Stimulated activated CD8-positive, alpha-beta memory T cell treated with anti-CD3 and anti-CD28 coated beads, Interleukin-7, amount 100 ng/mL, for 24 hours (primary cell): ENCODE data around the gene TOPAZ1.

Experiments
- DNase-seq: peaks from one replicate; pipeline ENCODE4 v3.0.0-alpha.2; 2020; ENCODE audit warnings: low read depth

Gene TOPAZ1

DNA sequence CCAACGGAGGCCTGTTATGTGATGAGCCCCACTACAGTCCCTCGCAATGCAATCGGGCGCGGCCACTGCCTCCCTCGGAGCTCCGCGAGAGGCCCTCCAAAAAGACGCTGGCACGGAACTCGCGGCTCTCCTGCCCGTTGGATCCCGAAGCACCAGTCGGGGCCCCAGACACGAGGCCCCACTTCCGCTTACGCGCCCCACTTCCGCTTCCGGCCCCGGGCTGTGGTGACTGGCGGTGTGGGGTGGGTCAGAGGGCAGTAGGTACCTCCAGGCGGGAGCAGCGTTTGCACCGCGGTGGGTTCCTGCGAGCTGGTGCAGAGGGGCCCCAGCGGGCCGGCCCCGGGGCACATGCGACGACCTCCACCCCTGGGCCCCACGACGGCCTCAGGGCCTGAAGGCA is at the start of gene TOPAZ1:
Gene TOPAZ1, plus strand, starts transcription at position 181 of the 400 bp plus-strand sequence. Its CDS starts 168 bp downstream, at position 349.
- no peak for DNase-seq

DNA sequence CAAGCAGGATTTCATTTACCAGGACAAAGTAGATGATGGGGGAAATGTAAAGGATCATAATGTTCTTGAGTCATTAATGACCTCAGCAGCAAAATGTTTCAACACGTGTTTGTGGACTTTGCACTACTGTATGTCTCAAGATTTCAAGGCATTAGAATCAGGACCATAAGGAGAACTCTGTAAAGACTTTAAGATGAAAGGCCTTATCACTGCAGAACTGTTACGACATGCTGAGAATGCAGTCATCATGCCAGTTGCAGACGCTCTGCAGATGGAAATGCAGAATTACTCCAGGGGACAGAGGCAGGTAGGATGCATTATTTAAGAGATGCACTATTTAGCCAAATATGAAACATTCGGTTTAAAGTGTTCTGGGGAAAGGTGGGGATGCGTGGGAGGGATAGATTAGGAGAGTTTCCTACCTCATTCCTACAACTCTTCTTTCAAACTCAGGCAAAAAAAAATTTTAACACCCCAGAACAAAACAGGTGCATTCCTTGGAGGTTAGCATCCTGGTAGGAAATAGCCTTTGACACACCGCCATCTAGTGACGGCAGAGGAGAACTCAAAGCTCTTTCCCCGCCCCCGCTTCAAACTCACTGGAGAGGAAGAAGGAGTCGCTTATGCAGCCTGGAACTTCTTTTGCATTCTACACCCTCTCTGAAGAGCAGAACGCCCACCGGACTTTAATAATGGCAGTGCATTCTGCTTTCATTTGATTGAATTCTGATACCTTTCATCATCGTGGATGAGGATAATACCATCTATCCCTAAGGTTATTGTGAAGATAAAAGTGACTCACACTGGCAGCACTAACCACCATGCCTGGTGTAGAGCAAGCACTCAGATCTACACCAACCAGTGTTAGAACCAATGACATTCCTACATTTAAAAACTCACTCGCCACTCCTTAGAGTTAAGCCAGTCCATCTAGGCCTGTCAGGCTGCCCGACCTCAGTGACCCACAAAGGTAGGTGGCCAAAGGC is 43.1 kb upstream of the TOPAZ1 start:
- peak; percentile 21 for DNase-seq

DNA sequence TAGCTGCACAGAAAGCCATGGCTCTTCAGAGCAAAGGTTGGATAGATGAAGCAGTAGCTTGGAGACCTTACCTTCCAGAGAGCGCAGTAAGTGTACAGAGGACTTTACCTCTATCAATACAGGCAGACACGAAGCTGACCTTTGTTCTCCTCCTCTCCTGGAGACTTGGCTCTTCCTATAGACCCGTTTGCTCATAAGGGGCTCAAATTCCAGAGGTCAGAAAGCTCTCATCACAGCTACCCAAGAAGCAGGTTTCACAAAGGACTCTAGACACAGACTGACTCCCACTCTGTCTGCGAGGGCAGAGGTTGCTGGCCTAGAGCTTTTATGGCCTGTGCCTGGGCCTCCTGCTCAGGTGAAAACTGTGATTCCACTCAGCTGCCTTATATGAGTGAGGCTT is 35.4 kb upstream of the TOPAZ1 start:
- DNase-seq: no peak

DNA sequence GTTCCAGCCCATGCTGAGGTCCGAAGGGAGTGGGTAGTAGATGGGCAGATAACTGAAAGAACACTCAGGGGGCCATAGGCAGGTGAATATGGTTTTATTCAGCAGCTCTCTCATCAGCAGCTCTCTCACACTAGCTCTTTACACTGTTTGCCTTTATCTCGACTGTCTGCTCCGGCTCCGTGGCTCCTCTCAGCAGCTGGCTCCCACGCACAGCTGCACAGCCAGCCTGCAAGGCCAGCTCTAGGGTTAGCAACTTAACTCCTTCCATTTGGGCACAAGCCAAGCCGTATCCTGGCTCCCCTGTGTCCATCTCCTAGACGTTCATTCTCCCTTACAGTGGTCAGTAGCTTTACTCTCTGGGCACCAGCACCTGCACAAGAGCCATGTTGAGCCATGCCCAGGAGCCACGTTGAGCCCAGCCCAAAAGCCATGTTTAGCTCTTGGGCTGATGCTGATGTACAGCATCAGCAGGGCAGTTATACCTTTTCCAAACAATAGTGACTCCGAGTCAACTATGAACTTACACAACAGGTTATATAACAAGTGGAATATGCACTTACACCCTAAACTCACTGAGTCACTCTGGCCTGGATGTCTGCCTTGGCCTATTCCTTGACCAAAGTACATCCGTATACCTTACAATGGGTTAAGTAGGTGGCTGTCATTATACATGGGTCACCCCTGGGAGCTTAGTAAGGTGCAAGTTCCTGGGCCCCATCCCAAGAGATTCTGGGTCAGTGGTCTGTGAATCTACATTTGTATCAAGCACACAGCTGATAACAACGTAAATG is 34.6 kb upstream of the TOPAZ1 start:
- no peak for DNase-seq

DNA sequence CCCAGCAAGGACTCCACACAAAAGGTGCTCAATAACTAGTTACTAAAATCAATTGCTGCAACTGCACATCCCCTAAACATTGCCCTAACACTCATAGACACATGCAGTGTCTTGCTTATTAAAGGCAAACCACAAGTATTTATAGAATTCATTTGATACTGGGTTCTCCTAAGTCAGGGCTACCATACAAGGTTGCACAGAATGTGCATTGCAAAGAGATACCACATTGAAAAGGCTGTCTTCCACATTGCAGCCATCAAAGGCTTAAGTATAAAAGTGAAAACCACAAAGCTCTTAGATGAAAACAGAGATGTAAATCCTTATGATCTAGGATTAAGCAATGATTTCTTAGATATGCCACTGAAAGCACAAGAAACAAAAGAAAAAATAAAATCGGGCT is 33.6 kb upstream of the TOPAZ1 start:
- DNase-seq: no peak

DNA sequence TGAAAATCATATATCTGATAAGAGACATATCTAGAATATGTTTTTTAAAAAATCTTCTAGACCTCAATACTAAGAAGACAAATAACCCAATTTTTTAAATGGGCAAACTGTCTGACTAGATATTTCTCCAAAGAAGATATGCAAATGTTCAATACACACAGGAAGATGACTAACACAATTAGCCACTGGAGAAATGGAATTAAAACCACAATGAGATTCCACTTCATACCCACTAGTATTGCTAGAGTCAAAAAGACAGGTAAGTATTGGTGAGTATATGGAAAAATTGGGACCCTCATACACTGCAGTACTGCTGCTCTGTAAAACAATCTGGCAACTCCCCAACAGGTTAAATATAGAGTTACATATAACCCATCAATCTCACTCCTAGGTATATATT is 33.1 kb upstream of the TOPAZ1 start:
- DNase-seq: no peak

DNA sequence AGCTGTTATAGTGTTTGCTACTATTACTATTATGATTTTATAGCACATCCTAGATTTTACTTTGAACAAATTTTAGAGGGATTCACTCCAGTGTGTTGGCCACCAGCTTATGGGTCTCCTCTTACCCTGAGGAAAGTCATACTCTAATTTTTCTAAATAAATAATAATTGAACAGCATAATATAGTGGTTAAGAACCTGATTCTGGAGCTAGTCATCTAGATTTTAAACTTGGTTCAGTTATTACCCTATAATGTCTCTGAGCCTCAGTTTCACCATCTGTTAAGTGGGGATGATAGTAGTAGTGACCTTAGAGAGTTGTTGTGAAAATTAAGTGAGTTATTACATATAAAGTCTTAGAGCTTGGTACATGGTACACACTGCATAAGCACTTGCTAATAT is 30.7 kb upstream of the TOPAZ1 start:
- DNase-seq: no peak

DNA sequence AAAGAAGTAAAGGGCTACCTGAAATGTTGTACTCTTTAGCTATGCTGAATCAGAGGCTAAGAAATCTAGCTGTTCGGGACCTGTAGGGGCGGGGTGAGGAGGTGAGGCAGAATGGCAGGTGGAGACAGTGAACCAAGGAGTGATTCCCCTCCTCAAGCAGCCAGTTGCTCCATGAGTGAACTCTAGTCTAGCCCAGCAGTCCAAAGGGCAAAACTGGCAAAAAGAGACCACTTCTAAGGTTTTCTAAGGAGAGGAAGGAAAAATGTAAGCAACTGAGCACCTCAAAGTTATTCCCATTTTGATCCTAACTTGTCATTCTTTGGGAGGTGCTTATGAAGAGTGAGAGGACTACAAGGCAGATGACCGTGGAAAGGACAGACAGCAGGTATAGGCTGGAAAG is 19.3 kb upstream of the TOPAZ1 start:
- DNase-seq: no peak

DNA sequence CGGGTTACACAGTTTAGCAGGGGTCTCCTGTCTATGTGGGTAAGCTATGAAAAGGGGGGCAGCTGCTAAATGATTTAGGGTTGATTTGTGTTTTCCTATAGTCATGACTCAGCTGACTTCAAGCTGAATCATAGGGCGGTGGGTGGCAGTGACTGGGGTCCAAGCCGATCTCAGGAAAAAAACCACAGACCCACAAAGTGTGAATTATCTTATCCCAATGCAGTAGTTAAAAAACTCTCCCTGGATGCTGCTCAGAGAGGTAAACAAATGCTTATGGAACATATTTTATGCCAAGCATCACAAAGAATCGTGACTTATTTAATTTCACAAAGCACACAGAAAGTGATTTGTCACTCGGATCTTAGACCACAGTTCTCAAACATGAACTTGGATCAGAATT is 18.4 kb upstream of the TOPAZ1 start:
- DNase-seq: no peak

DNA sequence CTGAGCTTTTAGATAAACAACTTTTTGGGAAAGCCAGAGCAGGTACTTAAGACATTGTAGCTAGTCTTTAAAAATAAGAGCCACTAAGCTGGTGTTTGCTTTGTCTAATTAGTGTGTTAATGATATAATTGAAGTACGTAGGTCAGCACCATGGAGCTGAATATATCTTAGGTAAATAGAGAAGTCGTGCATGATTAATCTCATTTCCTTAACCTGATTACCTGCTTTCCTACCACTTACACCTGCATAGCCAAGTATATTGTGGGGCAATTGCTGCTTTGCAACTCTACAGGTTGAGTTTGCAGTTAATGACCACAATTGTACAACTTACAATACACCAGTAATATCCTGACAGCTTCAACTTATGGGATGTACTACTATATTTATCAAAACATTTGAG is 17.6 kb upstream of the TOPAZ1 start:
- DNase-seq: no peak

DNA sequence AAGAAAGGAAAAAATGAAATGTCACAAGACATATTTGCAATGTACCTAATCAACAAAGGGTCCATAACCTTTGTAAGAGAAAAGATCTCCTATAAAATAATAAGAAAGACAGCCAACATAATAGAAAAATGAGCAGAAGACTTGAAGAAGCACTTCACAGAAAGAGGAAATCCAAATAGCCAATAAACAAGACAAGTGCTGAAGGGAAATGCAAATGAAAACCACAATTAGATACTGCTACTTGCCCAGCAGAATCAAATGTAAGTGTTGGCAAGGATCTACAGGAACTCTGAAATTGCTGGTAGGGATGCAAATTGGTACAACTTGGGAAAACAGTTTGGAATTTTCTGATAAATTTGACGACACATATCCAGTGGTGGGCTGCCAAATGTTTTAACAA is 15.1 kb upstream of the TOPAZ1 start:
- no peak for DNase-seq

DNA sequence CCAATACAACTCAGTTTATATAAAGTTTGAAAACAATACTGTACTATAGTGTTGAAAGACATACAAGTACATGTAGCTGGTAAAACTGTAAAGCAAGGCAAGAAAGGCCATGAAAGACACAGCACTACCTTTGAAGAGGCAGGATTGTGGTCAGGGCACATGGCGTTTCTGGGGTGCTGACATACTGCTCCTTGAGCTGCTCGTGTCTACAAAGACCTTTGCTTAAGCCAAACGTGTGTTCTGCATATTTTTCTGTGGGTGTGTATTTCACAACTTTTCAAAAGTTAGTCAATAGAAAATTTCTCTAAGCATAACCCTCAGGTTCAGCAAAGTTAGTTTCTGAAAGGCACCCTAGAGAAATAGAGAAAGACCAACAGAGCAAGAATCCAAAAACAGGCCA is 14.1 kb upstream of the TOPAZ1 start:
- no peak for DNase-seq

DNA sequence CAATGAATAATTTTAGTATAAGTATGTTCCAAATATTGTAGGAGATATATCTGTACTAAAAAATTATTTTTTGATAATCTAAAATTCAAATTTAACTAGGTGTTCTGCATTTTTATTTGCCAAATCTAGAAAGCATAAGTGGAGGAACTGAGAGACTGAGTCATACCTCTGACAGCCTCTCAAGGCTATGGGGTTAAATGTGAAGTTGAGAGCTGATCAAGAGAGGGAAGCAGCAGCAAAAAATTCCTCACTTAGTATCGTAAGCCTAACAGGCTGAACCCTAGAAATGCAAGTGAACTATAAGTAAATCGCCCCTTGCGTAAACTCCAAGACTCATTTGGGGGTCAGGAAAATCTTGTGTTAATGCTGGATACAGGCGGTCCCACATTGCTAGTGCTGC is 12.8 kb upstream of the TOPAZ1 start:
- DNase-seq: no peak

DNA sequence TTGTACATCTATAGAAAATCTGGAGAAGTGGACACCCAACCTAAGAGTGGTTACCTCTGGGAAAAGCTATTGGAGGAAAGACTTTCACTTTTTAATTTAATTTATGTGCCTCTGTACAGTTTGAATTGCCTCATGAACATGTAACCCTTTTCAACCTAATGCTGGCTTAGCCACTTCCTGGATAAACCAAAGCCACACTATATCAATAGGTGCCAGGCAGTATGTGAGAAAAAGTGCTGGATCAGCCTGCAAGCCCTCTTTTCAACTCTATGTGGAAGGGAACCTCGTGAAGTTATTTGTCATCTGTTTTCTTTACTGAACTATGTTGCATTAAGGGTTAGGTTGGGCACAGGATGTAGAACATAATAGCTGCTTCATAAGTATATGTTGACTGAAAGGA is 9.3 kb upstream of the TOPAZ1 start:
- DNase-seq: no peak

DNA sequence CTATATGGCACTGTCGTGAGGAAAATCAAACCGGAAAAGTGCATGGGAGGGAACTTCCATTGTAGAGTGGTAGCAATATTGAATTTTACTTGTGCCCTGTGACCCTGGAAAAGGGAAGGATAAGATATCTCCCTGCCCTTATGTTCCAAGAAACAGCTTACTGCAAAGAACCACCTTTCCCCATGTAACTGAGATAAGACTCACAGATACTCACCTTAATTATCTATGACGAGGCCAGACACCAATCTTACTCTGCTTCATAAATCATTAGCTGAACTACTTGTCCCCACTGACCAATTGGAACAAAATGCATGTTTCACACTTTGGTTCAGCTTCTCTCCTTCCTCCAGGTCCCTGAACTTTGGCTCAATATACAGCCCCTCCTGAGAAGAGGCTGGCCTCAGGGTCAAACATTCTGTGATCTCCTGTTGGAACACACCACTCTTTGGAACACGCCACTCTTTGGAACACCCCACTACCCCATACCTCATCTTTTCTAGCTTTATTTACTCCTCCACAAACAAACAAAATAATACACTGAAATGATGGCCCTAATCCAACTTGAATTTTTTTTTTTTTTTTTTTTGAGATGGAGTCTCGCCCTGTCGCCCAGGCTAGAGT is 6.9 kb upstream of the TOPAZ1 start:
- no peak for DNase-seq

DNA sequence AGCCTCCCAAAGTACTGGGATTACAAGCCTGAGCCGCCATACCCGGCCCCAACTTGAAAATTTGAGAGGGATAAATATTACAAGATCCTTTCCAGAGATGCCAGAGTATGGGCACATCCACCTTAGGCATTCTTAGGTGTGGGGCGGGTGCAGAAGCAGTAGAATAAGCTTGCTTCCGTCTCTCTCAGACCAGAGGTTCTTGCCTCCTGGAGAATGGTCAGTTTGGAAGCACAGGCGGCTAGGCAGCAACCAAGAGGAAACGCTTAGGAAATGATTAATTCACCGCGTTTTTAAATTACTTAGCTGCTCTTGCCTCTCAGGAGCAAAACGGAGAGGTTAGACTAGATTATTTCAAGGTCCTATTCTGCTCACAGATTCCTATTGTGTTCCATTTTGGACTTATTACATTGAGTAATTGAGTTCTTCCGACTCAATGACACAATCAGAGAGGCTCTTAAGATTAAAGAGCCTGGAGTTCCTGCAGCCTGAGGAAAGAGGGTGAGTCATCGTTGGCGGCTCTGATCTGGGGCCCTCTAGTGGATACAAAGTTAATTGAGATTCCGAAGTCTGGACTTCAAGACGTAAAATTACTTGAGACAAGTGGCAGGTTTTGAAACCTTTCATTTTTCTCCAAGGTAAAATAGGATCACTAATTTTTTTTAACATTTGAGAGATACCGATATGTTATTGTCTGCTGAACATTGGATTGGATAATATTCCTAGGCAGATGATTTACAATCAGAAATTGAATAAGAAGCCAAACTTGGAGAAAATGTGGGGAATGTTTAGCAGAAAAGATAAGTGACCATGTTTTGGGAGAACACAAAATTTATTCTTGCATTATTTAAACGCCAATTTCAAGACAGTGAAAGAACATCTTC is 5.8 kb upstream of the TOPAZ1 start:
- DNase-seq: no peak

DNA sequence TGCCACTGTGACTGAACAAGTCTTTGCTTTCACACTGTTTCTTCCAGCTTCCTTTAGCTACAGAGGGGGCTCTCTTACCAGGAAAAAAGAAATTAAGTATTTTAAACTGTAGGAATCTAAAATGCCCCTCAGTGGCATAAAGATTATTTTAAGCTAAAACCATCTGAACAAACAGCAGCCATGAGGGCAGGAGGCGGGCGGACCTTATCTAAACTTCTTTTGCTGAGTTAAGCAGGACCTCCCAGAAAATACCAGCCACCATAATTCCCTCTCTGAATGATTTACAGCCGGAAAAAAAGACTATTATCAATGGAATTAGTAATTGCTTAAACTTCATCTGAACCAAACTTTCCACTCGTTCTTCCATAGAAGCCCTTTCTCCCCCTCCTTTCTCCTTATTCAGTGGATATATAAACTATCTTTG is 5.2 kb upstream of the TOPAZ1 start:
- DNase-seq: no peak

DNA sequence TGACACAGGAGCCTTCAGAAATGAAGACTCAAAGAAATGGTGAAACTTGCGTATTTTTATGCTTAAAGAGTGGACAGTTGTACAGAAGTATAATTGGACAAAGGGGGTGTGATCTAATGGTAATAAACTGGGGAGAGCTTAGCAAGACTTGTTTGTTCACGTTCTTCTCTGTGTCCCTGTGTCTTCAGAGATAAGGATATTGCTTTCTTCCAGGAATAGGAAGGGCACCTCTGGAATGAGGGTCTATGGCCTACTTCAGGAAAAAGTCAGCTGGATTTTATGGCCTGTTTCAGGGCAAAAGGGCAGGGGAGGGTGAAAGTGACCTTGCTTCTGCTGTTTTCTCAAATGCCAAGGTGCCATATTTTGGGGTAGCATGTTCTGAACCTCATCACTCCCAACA is 4.5 kb upstream of the TOPAZ1 start:
- DNase-seq: no peak

DNA sequence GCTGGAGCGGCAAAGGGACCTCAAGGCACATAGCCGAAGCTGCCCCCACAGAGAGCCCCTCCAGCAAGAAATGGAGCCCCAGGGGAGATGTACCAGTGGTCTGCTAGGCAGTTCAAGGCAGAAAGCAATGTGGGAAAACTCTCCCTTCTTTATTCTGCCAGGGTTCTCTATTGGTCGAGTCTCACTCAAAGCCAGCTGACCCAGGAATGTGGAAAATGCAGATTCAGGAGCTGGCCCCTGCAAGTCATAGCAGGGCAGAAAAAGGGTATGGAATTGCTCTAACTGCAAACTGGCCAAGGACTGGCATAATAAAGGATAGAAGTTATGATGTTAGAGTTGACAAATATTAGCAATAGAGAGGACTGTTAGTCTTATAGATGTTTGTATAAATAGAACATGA is 4.0 kb upstream of the TOPAZ1 start:
- DNase-seq: no peak

DNA sequence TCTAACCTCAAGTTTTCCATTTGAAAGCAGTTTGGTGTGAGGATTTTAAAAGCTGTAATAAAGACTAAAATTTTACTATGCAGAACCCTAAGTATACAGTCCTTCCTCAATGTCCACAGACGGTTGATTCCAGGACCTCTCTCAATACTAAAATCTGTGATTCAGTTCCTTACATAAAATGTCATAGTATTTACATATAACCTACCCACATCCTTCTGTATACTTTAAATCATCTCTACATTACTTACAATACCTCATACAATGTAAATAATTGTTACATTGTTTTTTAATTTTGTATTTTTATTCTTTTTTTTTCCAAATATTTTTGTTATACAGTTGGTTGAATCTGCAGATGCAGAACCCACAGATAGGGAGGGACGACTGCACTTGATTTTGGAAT is 2.8 kb upstream of the TOPAZ1 start:
- no peak for DNase-seq

DNA sequence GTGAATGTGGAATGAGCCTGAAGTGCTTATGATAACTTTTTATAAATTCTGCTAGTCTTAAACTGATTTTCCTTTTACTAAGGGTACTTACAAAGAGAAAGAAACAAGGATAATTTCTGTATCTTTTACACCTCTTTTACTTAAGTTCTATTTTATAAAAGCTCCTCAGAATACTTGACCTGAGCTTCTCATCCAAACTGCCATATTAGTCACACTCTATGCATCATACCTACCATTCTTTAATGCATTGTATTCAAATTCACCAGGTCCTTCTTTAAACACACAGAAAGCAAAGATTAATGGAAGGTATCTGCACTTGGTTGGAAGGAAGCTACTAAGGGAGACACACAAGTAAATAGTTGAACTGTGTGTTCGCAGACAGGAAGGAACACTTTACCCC is 1.6 kb upstream of the TOPAZ1 start:
- DNase-seq: no peak

DNA sequence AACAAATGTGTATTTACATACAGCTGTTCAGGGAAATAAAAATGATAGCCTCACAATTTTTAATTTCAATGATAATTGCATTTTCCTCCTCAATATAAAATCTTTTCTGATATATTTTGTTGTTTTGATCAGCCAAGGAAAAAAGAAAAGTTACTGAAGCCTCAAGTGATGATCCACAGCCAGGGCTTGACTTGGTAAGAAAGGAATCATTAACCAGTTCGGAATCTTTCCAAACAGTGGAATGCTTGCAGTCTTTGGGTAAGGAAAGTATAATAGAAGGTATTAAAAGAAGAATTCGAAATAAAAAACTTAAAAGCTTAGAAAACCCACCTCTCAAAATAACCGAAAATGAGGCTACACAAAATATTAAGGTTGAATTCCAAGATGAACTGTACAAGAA is 1.0 kb downstream of the TOPAZ1 start:
- DNase-seq: no peak
